Heart left ventricle (tissue), 13 donors: Measurements from ENCODE around the gene ENOX1.

Experiments used
- POLR2A ChIP-seq, 2 donors: fragments of 450-650 bp; IDR thresholded peaks; one replicate each; pipeline ENCODE4 v1.6.1; 2017; ENCODE audit warnings: antibody characterized with exemption in 2 of 2, mild to moderate bottlenecking in 2 of 2, moderate library complexity in 2 of 2
- TF ChIP-seq, protein P1 (sequence below), 12 donors: fragments of 200-600 bp; sonication (generic) in 4 of 12; IDR thresholded peaks; one replicate each; pipeline versions ENCODE4 v1.5.0 to v1.8.0; 2018 to 2022; ENCODE audit warnings: antibody characterized with exemption in 12 of 12, mild to moderate bottlenecking in 5 of 12
- donor health status: ischemic (EF 13 %, LVEDD 7.1; RV severe dilation, severe dysfunction).
- donor health status: DM: no; HTN: yes; CAD: no.
- donor health status: DM: no; HTN: no; CAD: no.
- donor health status: ischemic (EF 25% LVEDD 6.9; RV normal size, moderate dysfunction).
- donor health status: ischemic (EF 25% LVEDD 5.7; RV mildly dilated, moderate dysfunction).
- donor health status: ischemic (EF 35%, LVEDD 5.7; RV mildly dilated, moderate dysfunction).
- donor health status: nonischemic (EF 11% LVEDD 7.7; RV severe dilation, severe dysfunction).
- donor health status: DM: yes; HTN: yes; CAD: no.
- donor health status: PGD.
- donor health status: ischemic (EF 29% LVEDD 5.4; RV normal size, mild dysfunction).
- donor health status: nonischemic (EF 23%, LVEDD 6.1; RV moderate dilation, normal function).

DNA sequence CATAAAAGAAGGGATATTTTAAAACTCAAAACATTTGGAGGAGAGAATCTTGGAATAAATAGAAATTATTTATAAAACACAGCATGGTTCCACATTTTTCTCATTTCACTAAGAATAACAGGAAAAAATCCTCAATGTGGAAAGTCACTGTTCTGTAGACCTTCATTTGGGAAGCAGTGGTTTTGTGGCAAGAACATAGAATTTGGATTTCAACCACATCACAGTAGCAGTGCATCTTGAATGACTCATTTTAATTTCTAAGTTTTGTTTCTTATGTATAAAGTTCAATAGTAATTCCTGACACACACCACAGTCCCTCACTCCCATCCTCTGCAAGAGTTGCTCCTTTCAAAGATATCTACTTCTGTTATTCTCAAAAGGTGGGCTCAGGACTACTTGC lies 264.0 kb downstream of the ENOX1 start:
- TF ChIP-seq POLR2A (IDR thresholded peaks at IDR 0.05), result no peak
- TF ChIP-seq, protein P1, sequence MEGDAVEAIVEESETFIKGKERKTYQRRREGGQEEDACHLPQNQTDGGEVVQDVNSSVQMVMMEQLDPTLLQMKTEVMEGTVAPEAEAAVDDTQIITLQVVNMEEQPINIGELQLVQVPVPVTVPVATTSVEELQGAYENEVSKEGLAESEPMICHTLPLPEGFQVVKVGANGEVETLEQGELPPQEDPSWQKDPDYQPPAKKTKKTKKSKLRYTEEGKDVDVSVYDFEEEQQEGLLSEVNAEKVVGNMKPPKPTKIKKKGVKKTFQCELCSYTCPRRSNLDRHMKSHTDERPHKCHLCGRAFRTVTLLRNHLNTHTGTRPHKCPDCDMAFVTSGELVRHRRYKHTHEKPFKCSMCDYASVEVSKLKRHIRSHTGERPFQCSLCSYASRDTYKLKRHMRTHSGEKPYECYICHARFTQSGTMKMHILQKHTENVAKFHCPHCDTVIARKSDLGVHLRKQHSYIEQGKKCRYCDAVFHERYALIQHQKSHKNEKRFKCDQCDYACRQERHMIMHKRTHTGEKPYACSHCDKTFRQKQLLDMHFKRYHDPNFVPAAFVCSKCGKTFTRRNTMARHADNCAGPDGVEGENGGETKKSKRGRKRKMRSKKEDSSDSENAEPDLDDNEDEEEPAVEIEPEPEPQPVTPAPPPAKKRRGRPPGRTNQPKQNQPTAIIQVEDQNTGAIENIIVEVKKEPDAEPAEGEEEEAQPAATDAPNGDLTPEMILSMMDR (IDR thresholded peaks at IDR 0.05), result no peak
